Body of pancreas (tissue), 4 donors: ENCODE measurements around the gene SPRN.

Source experiments
- CTCF ChIP-seq, 7 experiments: fragments of 450-650 bp in 4 of 7; fragments of 200-600 bp in 3 of 7; sonication (generic) in 3 of 7; IDR thresholded peaks; one replicate each; pipeline ENCODE4 v1.5.1; 2016 to 2019; ENCODE audit warnings: antibody characterized with exemption in 7 of 7
- POLR2A ChIP-seq, 3 donors: fragments of 450-650 bp; IDR thresholded peaks; one replicate each; pipeline ENCODE4 v1.6.1; 2016; ENCODE audit warnings: antibody characterized with exemption in 3 of 3, mild to moderate bottlenecking in 2 of 3

- no peak for TF ChIP-seq POLR2A (IDR thresholded peaks at IDR 0.05)
- TF ChIP-seq CTCF (IDR thresholded peaks at IDR 0.05), result no peak
These were observed 20.9 kb upstream of the SPRN start for GRCh38 chr10:133445268-133445732.
